HAP-1 (cell line): ENCODE measurements around the gene PABPN1L.

ENCODE experiments used
- DNase-seq, 2 experiments: peaks; one replicate each; pipeline ENCODE4 v3.0.0-alpha.2; 2016 to 2020; ENCODE audit warnings: low spot score in 2 of 2
- H3K27me3 ChIP-seq: fragments of 250-450 bp; sonication (Bioruptor Pico); 2 replicates; pipeline ENCODE4 v1.5.1; 2020; ENCODE audit warnings: low read depth, mild to moderate bottlenecking, moderate library complexity
- H3K36me3 ChIP-seq: fragments of 250-450 bp; sonication (Bioruptor Pico); replicated peaks from 2 replicates; pipeline ENCODE4 v1.5.1; 2020; ENCODE audit warnings: mild to moderate bottlenecking
- H3K4me1 ChIP-seq: fragments of 250-450 bp; sonication (Bioruptor Pico); 2 replicates; pipeline ENCODE4 v1.5.1; 2020; ENCODE audit warnings: mild to moderate bottlenecking
- H3K4me3 ChIP-seq: fragments of 250-450 bp; sonication (Bioruptor Pico); 2 replicates; pipeline ENCODE4 v1.5.1; 2020; ENCODE audit warnings: mild to moderate bottlenecking, moderate library complexity
- H3K9me3 ChIP-seq: fragments of 250-450 bp; sonication (Bioruptor Pico); 2 replicates; pipeline ENCODE4 v1.5.1; 2020; ENCODE audit warnings: mild to moderate bottlenecking, moderate library complexity
- in situ Hi-C: fragments of 300-500 bp; cut with MboI; formaldehyde crosslinking; loops from 3 replicates; pipeline ENCODE4 v1.14.3; 2020; ENCODE audit warnings: low sequenced_read_pairs, inconsistent platforms, mixed read lengths

The PABPN1L gene

DNA sequence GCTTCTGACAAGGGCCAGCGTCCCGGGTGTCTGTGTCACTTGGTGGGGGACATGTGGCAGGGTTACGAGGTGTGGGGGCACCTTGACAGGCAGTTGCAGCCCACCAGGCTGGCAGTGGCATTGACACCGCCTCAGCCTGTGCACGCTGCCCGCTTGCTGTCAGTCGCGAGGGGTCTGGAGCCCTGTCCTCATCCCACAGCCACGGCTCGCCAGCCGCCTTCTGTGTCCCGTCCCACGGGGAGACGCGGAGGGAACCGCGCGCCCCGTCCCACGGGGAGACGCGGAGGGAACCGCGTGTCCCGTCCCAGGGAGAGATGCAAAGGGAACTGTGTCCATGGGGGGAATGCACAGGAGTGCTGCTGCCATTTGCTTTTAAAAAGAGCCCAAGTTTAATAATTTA lies 3.5 kb downstream of the PABPN1L start:
- H3K4me3 ChIP-seq, result no peak overlapping the region
- H3K4me1 ChIP-seq, result peaks cover 2% of the 10 kb centered on the region
- no peak for DNase-seq
- peaks cover 22% of the 10 kb centered on the region for H3K36me3 ChIP-seq
- no peaks in the 10 kb centered on the region for H3K9me3 ChIP-seq
- peaks cover 2% of the 10 kb centered on the region; the same call in 1 of the 2 replicates for H3K27me3 ChIP-seq
- in situ Hi-C loops, result no loop called here

DNA sequence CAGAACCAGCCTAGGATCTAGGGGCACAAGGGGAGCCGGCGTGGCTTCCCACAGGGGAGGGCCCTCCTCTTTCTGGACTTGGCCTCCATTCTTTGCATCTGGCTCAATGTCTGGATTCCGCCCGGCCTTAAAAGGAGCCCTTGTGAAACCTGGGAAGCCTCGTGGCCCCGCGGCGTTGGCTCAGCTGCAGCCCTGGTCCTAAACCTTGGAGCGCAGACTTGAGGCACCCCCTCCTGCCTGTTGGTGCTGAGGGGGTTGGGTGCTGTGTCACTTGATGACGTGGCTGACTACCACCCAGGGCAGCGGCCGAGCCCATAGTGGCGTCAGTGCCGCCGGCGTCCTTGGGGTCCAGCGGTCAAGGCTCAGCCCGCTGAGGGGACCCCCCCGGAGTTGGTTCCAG lies 5.1 kb downstream of the PABPN1L start:
- H3K4me1 ChIP-seq, result peaks cover 5% of the 10 kb centered on the region
- DNase-seq, result no peak
- H3K36me3 ChIP-seq, result peaks cover 22% of the 10 kb centered on the region
- H3K9me3 ChIP-seq, result no peaks in the 10 kb centered on the region
- no peaks in the 10 kb centered on the region for H3K27me3 ChIP-seq
- H3K4me3 ChIP-seq, result no peak overlapping the region
- in situ Hi-C loops, result no loop called here

- Histone ChIP-seq H3K4me1 (peaks cover 5% of the 10 kb centered on the region), H3K27me3 (no peaks in the 10 kb centered on the region), H3K36me3 (peaks cover 22% of the 10 kb centered on the region), H3K4me3 (no peak overlapping the region), H3K9me3 (no peaks in the 10 kb centered on the region)
- in situ Hi-C loops, result no loop called here
- DNase-seq, result no peak
These were observed 6.9 kb downstream of the PABPN1L start for GRCh38 chr16:88859381-88860091.

DNA sequence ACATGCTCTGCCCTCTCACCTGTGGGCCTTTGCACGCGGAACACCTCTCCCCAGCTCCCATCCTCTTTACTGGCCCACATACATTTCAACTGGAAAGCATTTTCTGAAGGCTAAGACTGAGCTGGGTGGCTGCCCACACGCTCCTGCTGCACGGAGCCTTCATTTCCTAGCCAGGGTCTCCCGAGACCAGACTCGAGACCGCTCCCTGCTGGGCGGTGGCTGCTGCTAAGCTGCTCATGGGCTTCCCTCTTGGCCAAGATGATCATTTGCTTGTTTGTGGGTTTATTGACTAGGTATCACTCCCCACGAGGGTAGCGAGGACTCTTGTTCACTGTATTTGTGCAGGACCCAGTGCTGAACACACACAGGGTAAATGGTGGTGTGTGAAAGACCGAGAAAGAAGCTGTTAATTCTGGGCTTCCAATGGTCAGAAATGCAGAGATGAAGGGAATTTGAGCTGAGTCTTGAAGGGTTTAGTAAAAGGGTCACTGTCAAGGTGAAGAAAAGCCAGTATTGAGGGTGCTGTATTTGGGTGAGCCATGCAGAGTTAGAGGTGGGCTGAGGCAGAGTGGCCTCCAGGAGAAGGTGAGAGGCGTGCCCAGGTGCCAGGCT lies 8.6 kb downstream of the PABPN1L start:
- H3K36me3 ChIP-seq, result peaks cover 22% of the 10 kb centered on the region
- no peaks in the 10 kb centered on the region for H3K27me3 ChIP-seq
- peak; percentile 36 to 76 for DNase-seq
- peaks cover 5% of the 10 kb centered on the region for H3K4me1 ChIP-seq
- H3K4me3 ChIP-seq, result peak overlapping the region; percentile 93
- in situ Hi-C loops, result no loop called here
- H3K9me3 ChIP-seq, result no peaks in the 10 kb centered on the region

DNA sequence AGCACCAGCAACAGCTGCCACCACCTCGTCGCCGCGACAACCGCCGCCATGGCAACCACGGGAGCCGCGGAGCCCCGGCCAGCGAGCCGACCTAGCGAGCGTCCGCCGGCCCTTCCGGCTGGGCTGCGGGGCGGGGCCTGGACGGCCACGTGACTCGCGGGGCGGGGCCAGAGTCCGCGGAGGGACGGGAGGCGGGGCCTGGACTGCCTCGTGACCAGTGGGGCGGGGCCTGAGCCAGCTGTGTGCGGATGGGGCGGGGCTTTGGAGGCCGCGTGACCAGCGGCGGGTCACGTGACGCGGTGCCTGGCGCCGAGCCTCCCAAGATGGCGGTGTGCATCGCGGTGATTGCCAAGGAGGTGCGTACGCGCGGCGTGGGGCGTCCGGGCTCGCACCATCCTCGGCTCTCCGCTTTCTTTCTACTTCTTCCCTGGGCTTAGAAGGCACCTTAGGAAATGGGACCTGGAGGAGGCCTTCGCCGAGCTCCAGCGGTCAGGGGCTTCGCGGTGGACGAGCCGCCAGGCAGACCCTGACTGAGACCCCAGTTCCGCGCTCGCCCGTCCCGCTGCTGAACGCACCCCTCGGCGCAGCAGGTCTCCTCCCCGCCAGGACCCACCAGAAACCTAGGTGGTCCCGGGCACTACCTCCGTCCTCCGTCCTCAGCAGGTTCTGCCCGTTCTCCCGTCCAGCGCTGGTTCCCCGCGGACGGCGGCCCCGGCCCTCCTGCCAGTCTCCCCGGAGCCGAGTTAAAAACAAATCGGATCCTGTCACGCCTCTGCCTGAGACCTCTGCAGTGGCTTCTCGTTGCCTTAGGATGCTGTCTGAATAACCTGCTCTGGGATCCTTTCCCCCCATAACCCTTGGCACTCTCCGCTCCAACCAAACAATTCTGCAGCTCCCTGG lies 9.4 kb downstream of the PABPN1L start, which contains the start of the genes GALNS and TRAPPC2L:
Gene GALNS (minus strand): TSS at position 120 of the 900 bp plus-strand sequence. CDS start 70 bp downstream, at position 50.
Gene TRAPPC2L (plus strand): TSS at position 300 of the 900 bp plus-strand sequence. CDS start 24 bp downstream, at position 324.
- H3K36me3 ChIP-seq, result peaks cover 22% of the 10 kb centered on the region
- in situ Hi-C loops, result no loop called here
- peak; percentile 95 to 99 for DNase-seq
- peaks cover 5% of the 10 kb centered on the region for H3K4me1 ChIP-seq
- H3K9me3 ChIP-seq, result no peaks in the 10 kb centered on the region
- peak within 1 kb of the TSS; percentile 93 for H3K4me3 ChIP-seq
- no peaks in the 10 kb centered on the region for H3K27me3 ChIP-seq

GRCh38 chr16:88856122-88856827 lies 10.2 kb downstream of the PABPN1L start:
- in situ Hi-C loops, result no loop called here
- no peaks in the 10 kb centered on the region for H3K27me3 ChIP-seq
- no peaks in the 10 kb centered on the region for H3K9me3 ChIP-seq
- peaks cover 5% of the 10 kb centered on the region for H3K4me1 ChIP-seq
- H3K36me3 ChIP-seq, result peaks cover 22% of the 10 kb centered on the region
- peak in 1 of 2 experiments; percentile 33 for DNase-seq
- peak overlapping the region; percentile 93 for H3K4me3 ChIP-seq

GRCh38 chr16:88855736-88856121 lies 10.7 kb downstream of the PABPN1L start:
- peaks cover 5% of the 10 kb centered on the region for H3K4me1 ChIP-seq
- no peak for DNase-seq
- in situ Hi-C loops, result no loop called here
- no peaks in the 10 kb centered on the region for H3K27me3 ChIP-seq
- H3K9me3 ChIP-seq, result no peaks in the 10 kb centered on the region
- peak overlapping the region; percentile 93 for H3K4me3 ChIP-seq
- H3K36me3 ChIP-seq, result peaks cover 19% of the 10 kb centered on the region

GRCh38 chr16:88855176-88855575 lies 11.3 kb downstream of the PABPN1L start:
- Histone ChIP-seq H3K36me3 (peaks cover 14% of the 10 kb centered on the region), H3K27me3 (no peaks in the 10 kb centered on the region), H3K4me3 (no peak overlapping the region), H3K9me3 (no peaks in the 10 kb centered on the region), H3K4me1 (peaks cover 5% of the 10 kb centered on the region)
- DNase-seq, result no peak
- in situ Hi-C loops, result no loop called here

DNA sequence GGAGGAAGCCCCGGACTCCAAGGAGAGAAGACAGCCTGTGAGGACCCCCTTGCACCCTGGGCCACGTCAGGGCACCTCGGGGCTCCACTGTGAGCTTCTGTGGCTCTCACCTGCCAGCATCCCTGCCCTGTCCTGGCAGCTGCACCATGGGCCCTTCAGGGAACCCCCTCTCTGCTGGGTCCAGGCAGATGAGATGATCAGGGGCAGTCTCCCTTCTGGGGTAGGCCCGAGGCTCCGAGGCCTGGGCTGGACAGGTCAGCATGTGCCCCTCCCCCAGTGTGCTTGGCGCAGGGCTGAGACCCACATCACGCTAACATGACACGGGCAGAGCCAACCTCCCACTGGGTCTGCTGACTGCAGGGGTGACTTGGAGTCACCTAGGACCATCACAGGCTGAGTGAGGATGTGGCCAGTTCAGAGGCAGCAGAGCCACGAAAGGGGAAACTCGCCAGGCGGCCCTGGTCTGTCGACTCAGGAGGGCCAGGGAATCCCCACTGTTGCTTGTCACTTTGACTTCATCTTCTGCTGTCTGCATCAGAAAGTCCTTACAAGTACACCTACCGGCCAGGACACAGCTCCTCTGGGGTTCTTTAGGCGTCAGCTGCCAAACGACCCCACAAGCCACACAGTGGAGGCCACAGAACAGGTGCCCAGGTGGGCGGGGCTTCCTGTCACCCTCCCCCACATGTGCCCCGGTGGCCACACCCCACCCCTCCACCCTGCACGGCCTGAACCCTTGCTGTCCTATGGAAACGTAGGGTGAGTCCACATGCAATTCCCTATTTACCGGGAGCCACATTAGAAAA lies 12.0 kb downstream of the PABPN1L start:
- Histone ChIP-seq H3K36me3 (peaks cover 7% of the 10 kb centered on the region; the same call in 1 of the 2 replicates), H3K9me3 (no peaks in the 10 kb centered on the region), H3K4me1 (peaks cover 5% of the 10 kb centered on the region), H3K4me3 (no peak overlapping the region), H3K27me3 (no peaks in the 10 kb centered on the region)
- DNase-seq, result peak in 1 of 2 experiments; percentile 34
- in situ Hi-C loops, result no loop called here

DNA sequence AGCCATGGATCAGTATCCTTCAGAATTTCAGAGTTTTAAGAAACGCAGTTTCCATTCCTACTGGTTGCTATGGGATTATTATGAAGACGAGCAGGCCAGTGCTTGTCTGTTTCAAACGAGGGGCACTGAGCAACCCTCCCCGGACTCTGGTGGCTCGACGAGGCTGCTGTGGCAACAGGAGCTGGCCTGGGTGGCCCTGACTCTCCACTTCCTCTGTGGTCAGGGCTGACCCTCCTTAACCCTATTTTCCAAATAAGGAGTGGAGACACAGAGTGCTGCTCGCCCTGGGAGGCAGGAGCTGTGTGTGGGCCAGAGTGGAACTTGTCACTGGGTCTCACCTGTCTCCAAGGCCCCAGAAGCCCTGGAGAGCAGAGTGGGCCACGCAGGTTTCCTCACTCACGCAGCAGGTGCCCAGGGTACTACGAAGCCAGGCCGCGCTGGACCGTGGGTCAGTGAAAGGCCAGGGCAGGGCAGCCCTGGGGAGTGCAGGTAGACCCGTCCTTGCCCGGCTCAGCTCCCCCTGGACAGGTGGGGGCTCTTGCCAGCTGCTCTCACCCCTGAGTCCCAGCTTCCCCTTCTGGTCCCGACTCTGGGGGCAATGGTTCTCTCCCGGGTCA lies 13.0 kb downstream of the PABPN1L start:
- in situ Hi-C loops, result no loop called here
- no peak for DNase-seq

DNA sequence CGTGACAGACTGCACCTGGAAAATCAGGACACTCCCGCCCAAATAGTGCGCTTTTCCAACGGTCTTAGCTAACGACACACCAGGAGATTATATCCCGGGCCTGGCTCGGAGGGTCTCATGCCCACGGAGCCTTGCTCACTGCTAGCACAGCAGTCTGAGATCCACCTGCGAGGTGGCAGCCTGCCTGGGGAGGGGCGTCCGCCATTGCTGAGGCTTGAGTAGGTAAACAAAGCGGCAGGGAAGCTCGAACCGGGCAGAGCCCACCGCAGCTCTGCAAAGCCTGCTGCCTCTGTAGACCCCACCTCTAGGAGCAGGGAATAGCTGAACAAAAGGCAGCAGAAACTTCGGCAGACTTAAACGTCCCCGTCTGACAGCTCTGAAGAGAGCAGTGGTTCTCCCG lies 14.8 kb downstream of the PABPN1L start:
- Histone ChIP-seq H3K27me3 (no peaks in the 10 kb centered on the region), H3K4me1 (no peaks in the 10 kb centered on the region; the same call in 1 of the 2 replicates), H3K9me3 (no peaks in the 10 kb centered on the region), H3K4me3 (no peak overlapping the region), H3K36me3 (no peaks in the 10 kb centered on the region)
- in situ Hi-C loops, result no loop called here
- DNase-seq, result no peak

More for the DNA sequence above, 13.0 kb downstream of the PABPN1L start:
- peaks cover 5% of the 10 kb centered on the region for H3K4me1 ChIP-seq
- H3K36me3 ChIP-seq, result no peaks in the 10 kb centered on the region
- no peak overlapping the region for H3K4me3 ChIP-seq
- H3K9me3 ChIP-seq, result no peaks in the 10 kb centered on the region
- no peaks in the 10 kb centered on the region for H3K27me3 ChIP-seq

DNA sequence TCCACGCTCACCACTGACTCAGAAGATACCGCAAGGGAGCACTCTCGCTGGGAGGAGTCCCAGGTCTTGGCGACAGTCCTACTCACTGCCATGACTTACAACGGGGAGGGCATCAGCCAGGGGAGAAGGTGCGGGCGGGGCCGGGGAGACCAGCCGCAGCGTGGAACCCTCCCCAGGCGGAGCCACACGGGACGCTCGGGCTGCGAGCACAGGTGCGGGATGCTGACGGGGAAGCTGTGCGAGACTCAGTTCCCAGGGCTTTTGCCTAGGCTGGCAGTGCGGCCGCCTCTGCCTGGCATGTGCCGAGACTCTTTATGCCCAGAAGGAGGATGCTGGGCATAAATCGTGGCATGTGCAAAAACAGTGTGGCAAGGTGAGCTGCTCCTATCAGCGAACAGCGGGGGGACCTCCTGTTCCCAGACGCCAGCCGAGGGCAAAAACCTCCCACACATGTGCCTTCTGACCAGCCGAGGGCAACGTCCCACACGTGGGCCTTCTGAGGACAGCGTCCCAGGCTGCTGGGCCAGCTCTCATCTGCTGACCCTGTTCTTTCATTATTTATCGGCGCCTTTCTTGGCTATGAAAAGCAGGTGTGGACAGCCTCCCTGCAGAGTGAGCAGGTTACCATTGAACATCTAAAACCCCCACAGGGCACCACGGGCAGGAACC lies 15.8 kb downstream of the PABPN1L start:
- no peaks in the 10 kb centered on the region for H3K9me3 ChIP-seq
- no peaks in the 10 kb centered on the region for H3K4me1 ChIP-seq
- DNase-seq, result no peak
- H3K27me3 ChIP-seq, result no peaks in the 10 kb centered on the region
- no peaks in the 10 kb centered on the region for H3K36me3 ChIP-seq
- H3K4me3 ChIP-seq, result no peak overlapping the region
- in situ Hi-C loops, result no loop called here
